K562 treated with DMSO at 1 percent for 48 hours (cell line): ENCODE measurements around the gene SNRPF. TPM values are rescaled to one million over a fixed set of nuclear protein-coding genes. Genes with fewer than 3 reads are reported as not detected.

Experiments used
- total RNA-seq: library from RNA; unstranded; fragments of 300-600 nt; gene quantifications from 2 replicates; pipeline ENCODE4 v1.2.3, GENCODE V29; 2022; ENCODE audit warnings: low replicate concordance; ENCODE audit errors: extremely low read depth

The SNRPF gene
- not detected in 2 replicates for total RNA-seq

GRCh38 chr12:95858451-95859343, at the start of gene SNRPF:
Gene SNRPF, plus strand, starts transcription at chr12:95858952. Its CDS starts 122 bp downstream, at chr12:95859074.

Other genes starting within 250 kb of the SNRPF start
- not detected in 2 replicates for gene NTN4, start 68.2 kb upstream of the SNRPF start, total RNA-seq
- gene CCDC38, start 83.7 kb downstream of the SNRPF start, total RNA-seq: not detected in 2 replicates
- gene AMDHD1, start 84.4 kb downstream of the SNRPF start, total RNA-seq: not detected in 2 replicates
- not detected in 2 replicates for gene HAL, start 137.4 kb downstream of the SNRPF start, total RNA-seq
- not detected in 2 replicates for gene LTA4H, start 176.6 kb downstream of the SNRPF start, total RNA-seq